Measurements from ENCODE around the gene RMRP. TPM values are rescaled to one million over a fixed set of nuclear protein-coding genes. Genes with fewer than 3 reads are reported as not detected.

RMRP gene
- total RNA-seq = over 10,000 TPM; 17,917 to 26,785 TPM

- peak; percentile 97 for DNase-seq
- Histone ChIP-seq H3K27me3 (no peaks in the 10 kb centered on the region), H3K27ac (peak within 1 kb of the TSS; percentile 91), H3K9me3 (no peaks in the 10 kb centered on the region), H3K9ac (ENCODE audit: low read depth in 2 of 2, low read length in 2 of 2) (peak within 1 kb of the TSS; percentile 86 to 98), H3K36me3 (no peaks in the 10 kb centered on the region), H3K4me1 (peaks cover 20% of the 10 kb centered on the region), H3K4me3 (peak within 1 kb of the TSS; percentile 85)
- intact Hi-C loops (cut with DNase I) = no loop called here
- TF ChIP-seq CTCF (IDR thresholded peaks at IDR 0.05) = peak; percentile 24
Measured at GRCh38 chr9:35657546-35658136, at the start of gene RMRP. RMRP (minus strand) TSS chr9:35658019.

DNA sequence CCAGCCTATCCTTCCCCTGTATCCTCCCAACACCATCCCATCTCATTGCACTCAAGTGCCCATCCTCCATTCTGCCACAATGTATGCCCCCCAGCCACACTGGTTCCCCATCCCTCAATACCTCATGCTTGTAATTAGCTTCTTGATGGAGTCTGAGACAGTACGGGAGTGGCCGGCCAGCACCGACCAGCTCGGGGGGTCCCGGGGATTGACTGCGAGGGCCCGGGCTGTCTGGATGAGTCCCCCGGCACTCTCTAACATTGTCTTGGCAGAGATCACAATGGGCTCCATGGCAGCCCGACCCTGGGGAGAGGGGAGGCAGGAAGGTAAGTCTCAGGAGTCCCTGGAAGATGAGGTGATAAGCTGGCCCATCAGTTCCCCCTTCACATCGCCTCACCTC, 49.1 kb upstream of the RMRP start:
- no peak overlapping the region for H3K27ac ChIP-seq
- no peak overlapping the region for H3K4me3 ChIP-seq
- H3K9ac ChIP-seq (ENCODE audit: low read depth in 2 of 2, low read length in 2 of 2) = no peak overlapping the region
- H3K27me3 ChIP-seq = no peaks in the 10 kb centered on the region
- no peaks in the 10 kb centered on the region for H3K4me1 ChIP-seq
- TF ChIP-seq CTCF (IDR thresholded peaks at IDR 0.05) = no peak
- no peak for DNase-seq
- peaks cover 65% of the 10 kb centered on the region for H3K36me3 ChIP-seq
- no peaks in the 10 kb centered on the region for H3K9me3 ChIP-seq
- intact Hi-C loops (cut with DNase I) = no loop called here

- intact Hi-C loops (cut with DNase I) = no loop called here
- no peak for TF ChIP-seq CTCF (IDR thresholded peaks at IDR 0.05)
- no peaks in the 10 kb centered on the region for H3K9me3 ChIP-seq
- H3K9ac ChIP-seq (ENCODE audit: low read depth in 2 of 2, low read length in 2 of 2) = no peak overlapping the region
- H3K27me3 ChIP-seq = no peaks in the 10 kb centered on the region
- no peaks in the 10 kb centered on the region for H3K4me1 ChIP-seq
- no peak overlapping the region for H3K4me3 ChIP-seq
- no peak overlapping the region for H3K27ac ChIP-seq
- H3K36me3 ChIP-seq = peaks cover 66% of the 10 kb centered on the region
- no peak for DNase-seq
Measured at GRCh38 chr9:35705836-35706430, 48.1 kb upstream of the RMRP start.

DNA sequence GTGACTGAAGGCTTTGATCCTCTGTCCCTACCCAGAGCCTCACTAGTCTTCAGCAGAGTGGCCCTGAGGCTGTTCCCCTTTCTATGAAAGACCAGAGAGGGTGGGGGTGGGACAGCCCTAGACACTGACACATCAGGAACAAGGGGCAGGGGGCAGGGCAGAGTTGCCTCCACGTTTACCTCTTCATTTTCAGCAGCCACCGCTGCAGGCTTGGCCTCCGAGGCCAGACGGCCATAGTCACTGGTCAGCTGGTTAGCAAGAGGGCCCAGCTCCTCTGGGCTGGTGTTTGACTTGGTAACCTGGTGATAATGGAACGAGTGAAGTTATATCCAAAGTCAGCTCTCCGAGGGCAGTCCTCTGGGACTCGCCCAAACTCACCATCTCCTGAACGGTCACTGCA, 47.6 kb upstream of the RMRP start:
- no peak overlapping the region for H3K27ac ChIP-seq
- no peak overlapping the region for H3K9ac ChIP-seq (ENCODE audit: low read depth in 2 of 2, low read length in 2 of 2)
- H3K36me3 ChIP-seq = peaks cover 65% of the 10 kb centered on the region
- TF ChIP-seq CTCF (IDR thresholded peaks at IDR 0.05) = no peak
- no peaks in the 10 kb centered on the region for H3K27me3 ChIP-seq
- H3K4me1 ChIP-seq = no peaks in the 10 kb centered on the region
- DNase-seq = no peak
- H3K9me3 ChIP-seq = no peaks in the 10 kb centered on the region
- intact Hi-C loops (cut with DNase I) = no loop called here
- H3K4me3 ChIP-seq = no peak overlapping the region

DNA sequence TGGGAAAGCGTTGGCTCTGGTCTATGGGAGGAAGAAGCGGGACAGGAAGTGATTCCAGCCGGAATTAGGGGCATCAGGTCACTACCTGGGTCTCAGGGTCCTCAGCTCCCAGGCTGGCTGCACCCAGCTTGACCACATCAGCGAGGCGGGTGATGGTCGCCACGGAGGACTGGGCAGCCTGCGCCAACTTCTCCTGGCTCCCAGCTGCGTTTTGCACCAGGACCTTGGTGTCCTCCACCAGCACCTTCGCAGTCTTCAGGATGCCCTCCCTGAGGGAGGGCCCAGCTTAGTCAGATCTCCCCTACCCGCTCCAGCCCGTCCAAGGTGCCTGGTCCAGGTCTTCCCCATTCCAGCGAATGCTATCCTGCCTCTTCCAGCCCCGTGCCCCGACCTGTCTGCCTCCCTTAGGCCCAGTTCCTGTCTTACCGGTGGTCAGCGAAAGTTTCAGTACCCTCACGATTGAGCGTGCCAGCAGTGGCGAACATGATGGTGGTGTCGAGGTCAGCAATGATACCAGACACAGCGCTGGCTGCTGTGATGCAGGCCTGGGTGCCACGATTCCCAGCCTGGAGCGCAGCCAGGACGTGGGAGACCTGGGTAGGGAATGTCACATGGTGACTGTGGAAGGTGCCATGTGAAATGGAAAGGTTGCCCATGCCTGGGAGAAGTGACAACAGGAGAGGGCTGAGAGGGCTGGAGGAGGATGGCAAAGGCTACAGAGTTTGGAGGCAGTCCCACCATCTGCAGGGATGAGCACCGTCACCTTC, 46.3 kb upstream of the RMRP start:
- no peaks in the 10 kb centered on the region for H3K4me1 ChIP-seq
- H3K27me3 ChIP-seq = no peaks in the 10 kb centered on the region
- intact Hi-C loops (cut with DNase I) = no loop called here
- no peak overlapping the region for H3K4me3 ChIP-seq
- DNase-seq = no peak
- H3K9me3 ChIP-seq = no peaks in the 10 kb centered on the region
- no peak overlapping the region for H3K27ac ChIP-seq
- H3K36me3 ChIP-seq = peaks cover 73% of the 10 kb centered on the region
- no peak overlapping the region for H3K9ac ChIP-seq (ENCODE audit: low read depth in 2 of 2, low read length in 2 of 2)
- no peak for TF ChIP-seq CTCF (IDR thresholded peaks at IDR 0.05)
